Testis (tissue), 2 donors: ENCODE measurements around the gene TBX18.

ENCODE experiments used
- CTCF ChIP-seq, 3 experiments: fragments of 450-650 bp in 2 of 3; fragments of 200-600 bp in 1 of 3; sonication (generic) in 1 of 3; IDR thresholded peaks; one replicate each; pipeline ENCODE4 v1.5.1; 2016 to 2019; ENCODE audit warnings: antibody characterized with exemption in 3 of 3, mild to moderate bottlenecking in 2 of 3, moderate library complexity in 1 of 3
- POLR2A ChIP-seq: fragments of 450-650 bp; IDR thresholded peaks from one replicate; pipeline ENCODE4 v1.6.1; 2017; ENCODE audit warnings: antibody characterized with exemption, mild to moderate bottlenecking, moderate library complexity

GRCh38 chr6:84808491-84809061 lies 44.2 kb upstream of the TBX18 start:
- no peak for TF ChIP-seq CTCF (IDR thresholded peaks at IDR 0.05)
- TF ChIP-seq POLR2A: no peak
